SK-N-SH (cell line): ENCODE data around the gene LDHAL6A. TPM values are rescaled to one million over a fixed set of nuclear protein-coding genes. Genes with fewer than 3 reads are reported as not detected.

Source experiments
- CTCF ChIA-PET: fragments of 300-600, 350-600 bp; formaldehyde crosslinking; extraction: SDS; loops from one replicate; lab custom pipeline; 2021; lab: Yijun Ruan, JAX
- POLR2A ChIA-PET: fragments of 350-600 bp; sonication (Branson Sonifier 250); formaldehyde crosslinking; extraction: SDS; loops from one replicate; lab custom pipeline; 2020; ENCODE audit warnings: antibody characterized with exemption, inconsistent platforms; lab: Yijun Ruan, JAX
- DNase-seq: peaks from one replicate; pipeline ENCODE4 v3.0.0; 2012
- H2AFZ ChIP-seq: fragments of 200-600 bp; sonication (generic); 2 replicates; pipeline ENCODE4 v1.8.1; 2016; ENCODE audit warnings: antibody characterized with exemption, mild to moderate bottlenecking, low read depth
- H3F3A ChIP-seq: fragments of 200-600 bp; sonication (generic); replicated peaks from 2 replicates; pipeline ENCODE3; 2016; ENCODE audit warnings: antibody characterized with exemption, mild to moderate bottlenecking; ENCODE audit not compliant: insufficient read depth
- H3K27ac ChIP-seq, 2 experiments: fragments of 200-500 bp in 1 of 2; fragments of 200-600 bp in 1 of 2; sonication (Bioruptor generic) in 1 of 2; sonication (generic), shearing (Covaris generic) in 1 of 2; 2 replicates each; pipeline versions ENCODE4 v1.5.1 to v1.6.1; 2014 to 2016; ENCODE audit warnings: low read depth in 2 of 2, inconsistent platforms in 1 of 2, low read length in 1 of 2, mild to moderate bottlenecking in 1 of 2, mixed read lengths in 1 of 2
- H3K27me3 ChIP-seq: fragments of 200-600 bp; sonication (generic), shearing (Covaris generic); 2 replicates; pipeline ENCODE4 v1.6.1; 2016; ENCODE audit warnings: mixed run types; ENCODE audit not compliant: insufficient read depth
- H3K36me3 ChIP-seq, 2 experiments: fragments of 200-500 bp in 1 of 2; fragments of 200-600 bp in 1 of 2; sonication (Bioruptor generic) in 1 of 2; sonication (generic) in 1 of 2; replicated peaks in 1 of 2; 2 replicates each; pipeline versions ENCODE3 to v1.5.1; 2014 to 2016; ENCODE audit warnings: low read length in 1 of 2, mild to moderate bottlenecking in 1 of 2; ENCODE audit not compliant: insufficient read depth in 2 of 2, control insufficient read depth in 1 of 2
- H3K4me1 ChIP-seq, 2 experiments: fragments of 200-500 bp in 1 of 2; fragments of 200-600 bp in 1 of 2; sonication (Bioruptor generic) in 1 of 2; sonication (generic), shearing (Covaris generic) in 1 of 2; 2 replicates each; pipeline versions ENCODE4 v1.5.1 to v1.6.1; 2014 to 2016; ENCODE audit warnings: low read depth in 1 of 2, low read length in 1 of 2, mixed run types in 1 of 2; ENCODE audit not compliant: insufficient read depth in 2 of 2, control insufficient read depth in 1 of 2
- H3K4me2 ChIP-seq: fragments of 200-600 bp; sonication (generic), shearing (Covaris generic); 2 replicates; pipeline ENCODE4 v1.6.1; 2017; ENCODE audit warnings: mixed run types
- H3K4me3 ChIP-seq, 2 experiments: fragments of 200-500 bp in 1 of 2; fragments of 200-600 bp in 1 of 2; sonication (Bioruptor generic) in 1 of 2; sonication (generic), shearing (Covaris generic) in 1 of 2; 2 replicates each; pipeline versions ENCODE4 v1.5.1 to v1.8.1; 2014 to 2016; ENCODE audit warnings: low read depth in 2 of 2, inconsistent platforms in 1 of 2, low read length in 1 of 2, mild to moderate bottlenecking in 1 of 2, mixed read lengths in 1 of 2, moderate library complexity in 1 of 2
- H3K79me2 ChIP-seq: fragments of 200-600 bp; sonication (generic); 2 replicates; pipeline ENCODE4 v1.8.1; 2017; ENCODE audit warnings: mild to moderate bottlenecking; ENCODE audit not compliant: insufficient read depth
- H3K9ac ChIP-seq: fragments of 200-600 bp; sonication (generic); 2 replicates; pipeline ENCODE4 v1.6.1; 2017; ENCODE audit warnings: mixed run types
- H3K9me2 ChIP-seq: fragments of 200-600 bp; sonication (generic); 2 replicates; pipeline ENCODE4 v1.6.1; 2017; ENCODE audit warnings: mixed run types
- H3K9me3 ChIP-seq: fragments of 200-600 bp; sonication (generic); 2 replicates; pipeline ENCODE4 v1.6.1; 2017; ENCODE audit warnings: mixed run types, mild to moderate bottlenecking, moderate library complexity
- H4K20me1 ChIP-seq: fragments of 200-600 bp; sonication (generic); 2 replicates; pipeline ENCODE4 v1.6.1; 2017; ENCODE audit warnings: mild to moderate bottlenecking, mixed run types; ENCODE audit not compliant: insufficient read depth
- CHD2 ChIP-seq: fragments of 150-350 bp; IDR thresholded peaks from 2 replicates; pipeline ENCODE4 v1.6.1; 2018; ENCODE audit warnings: low read length; ENCODE audit not compliant: partially characterized antibody
- CTCF ChIP-seq: fragments of 200-600 bp; sonication (generic); IDR thresholded peaks from 2 replicates; pipeline ENCODE4 v1.6.1; 2017; ENCODE audit warnings: antibody characterized with exemption, mild to moderate bottlenecking, moderate library complexity
- ELF1 ChIP-seq: IDR thresholded peaks from 2 replicates; pipeline ENCODE4 v1.4.0; 2012
- EP300 ChIP-seq, 2 experiments: IDR thresholded peaks; 2 replicates each; pipeline versions ENCODE4 v1.4.0 to v1.6.1; 2012; ENCODE audit warnings: borderline replicate concordance in 1 of 2, low read depth in 1 of 2, low read length in 1 of 2
- FOXJ3 ChIP-seq: sonication (generic); formaldehyde crosslinking; IDR thresholded peaks from 2 replicates; pipeline ENCODE4 v1.5.1; 2020; ENCODE audit warnings: mild to moderate bottlenecking, missing genetic modification reagents
- FOXM1 ChIP-seq: IDR thresholded peaks from 2 replicates; pipeline ENCODE4 v1.4.0; 2012; ENCODE audit warnings: low read depth, mild to moderate bottlenecking
- GABPA ChIP-seq: IDR thresholded peaks from 2 replicates; pipeline ENCODE4 v1.4.0; 2012; ENCODE audit warnings: low read depth, mild to moderate bottlenecking
- JUND ChIP-seq: IDR thresholded peaks from 2 replicates; pipeline ENCODE4 v1.4.0; 2012
- NFIC ChIP-seq: IDR thresholded peaks from 2 replicates; pipeline ENCODE4 v1.4.0; 2012; ENCODE audit warnings: borderline replicate concordance
- POLR2AphosphoS5 ChIP-seq: IDR thresholded peaks from 2 replicates; pipeline ENCODE4 v1.6.1; 2012; ENCODE audit warnings: low read depth, low read length
- RAD21 ChIP-seq: IDR thresholded peaks from 2 replicates; pipeline ENCODE4 v1.6.1; 2012; ENCODE audit warnings: mild to moderate bottlenecking, low read length
- RCOR1 ChIP-seq: fragments of 150-350 bp; IDR thresholded peaks from 2 replicates; pipeline ENCODE4 v1.6.1; 2017; ENCODE audit warnings: antibody characterized with exemption, low read length
- RFX5 ChIP-seq: IDR thresholded peaks from 2 replicates; pipeline ENCODE4 v1.6.1; 2012; ENCODE audit warnings: mild to moderate bottlenecking, improper control_type of control experiment, low read length
- RXRA ChIP-seq: IDR thresholded peaks from 2 replicates; pipeline ENCODE4 v1.4.0; 2012; ENCODE audit warnings: low read depth, mild to moderate bottlenecking, borderline replicate concordance
- TAF1 ChIP-seq: IDR thresholded peaks from 2 replicates; pipeline ENCODE4 v1.6.1; 2012; ENCODE audit warnings: low read depth, mild to moderate bottlenecking, low read length, moderate library complexity, borderline replicate concordance
- TEAD4 ChIP-seq: IDR thresholded peaks from 2 replicates; pipeline ENCODE4 v1.4.0; 2012; ENCODE audit warnings: mild to moderate bottlenecking, borderline replicate concordance; ENCODE audit not compliant: insufficient read depth
- USF1 ChIP-seq: IDR thresholded peaks from 2 replicates; pipeline ENCODE4 v1.4.0; 2012; ENCODE audit warnings: low read depth, borderline replicate concordance
- WGBS: methylation state at CpG from one replicate; pipeline ENCODE4 v1.1.6; 2017; ENCODE audit warnings: low lambda C conversion rate; 5-methylcytosine and 5-hydroxymethylcytosine counted together
- polyA plus RNA-seq, 3 experiments: library from polyadenylated mRNA; depleted of rRNA; stranded (reverse); fragments of >200 nt; gene quantifications; 2 replicates each; pipeline ENCODE4 v1.2.3, GENCODE V29; 2012

The LDHAL6A gene
- polyA plus RNA-seq, 1 of the 3 experiments (the other 2 are of a cell fraction) = not detected

GRCh38 chr11:18452927-18453326 lies 2.7 kb upstream of the LDHAL6A start (continued):
- TF ChIP-seq CTCF (no peak), ELF1 (no peak), FOXJ3 (CRISPR knock-in tag) (no peak), FOXM1 (no peak)

- ChIA-PET POLR2A (no interaction called here), CTCF (no interaction called here)
- peak; percentile 20 for DNase-seq
- no peak overlapping the region for H3K9ac ChIP-seq
- no peaks in the 10 kb centered on the region; a peak in 1 of 4 replicates for H3K4me1 ChIP-seq
- no peak overlapping the region for H3K27ac ChIP-seq
- H2AFZ ChIP-seq = no peak overlapping the region
- no peaks in the 10 kb centered on the region for H4K20me1 ChIP-seq
- TF ChIP-seq EP300 (IDR thresholded peaks at IDR 0.05; ENCODE audit: borderline replicate concordance in 1 of 2, low read depth in 1 of 2, low read length in 1 of 2) (no peak), RXRA (no peak), USF1 (no peak), GABPA (no peak), TAF1 (no peak), RAD21 (no peak), JUND (no peak), NFIC (no peak), RCOR1 (no peak), RFX5 (no peak), CHD2 (no peak), POLR2AphosphoS5 (no peak), TEAD4 (no peak)
- no peaks in the 10 kb centered on the region for H3K9me3 ChIP-seq
- H3F3A ChIP-seq = no peaks in the 10 kb centered on the region
- H3K27me3 ChIP-seq = no peaks in the 10 kb centered on the region
- H3K4me2 ChIP-seq = no peak overlapping the region
- H3K4me3 ChIP-seq = no peak overlapping the region
- H3K36me3 ChIP-seq = no peaks in the 10 kb centered on the region
- 33% methylated on average over 3 of the region's 3 CpGs for WGBS
- no peaks in the 10 kb centered on the region for H3K79me2 ChIP-seq
- H3K9me2 ChIP-seq = no peaks in the 10 kb centered on the region
These were observed 1.8 kb downstream of the LDHAL6A start for GRCh38 chr11:18457450-18457849.
